Astrocyte of the hippocampus (primary cell): ENCODE measurements around the gene SOST.
A peak's percentile ranks its signal among the peaks of the same experiment; 100 is the strongest.

Experiments used
- DNase-seq: peaks from one replicate; pipeline ENCODE4 v3.0.0; 2011; ENCODE audit warnings: low read depth, low spot score

The SOST gene

GRCh38 chr17:43774304-43775250 lies 16.0 kb upstream of the SOST start:
- DNase-seq, result no peak

GRCh38 chr17:43772877-43773648 lies 14.5 kb upstream of the SOST start:
- DNase-seq, result no peak

DNA sequence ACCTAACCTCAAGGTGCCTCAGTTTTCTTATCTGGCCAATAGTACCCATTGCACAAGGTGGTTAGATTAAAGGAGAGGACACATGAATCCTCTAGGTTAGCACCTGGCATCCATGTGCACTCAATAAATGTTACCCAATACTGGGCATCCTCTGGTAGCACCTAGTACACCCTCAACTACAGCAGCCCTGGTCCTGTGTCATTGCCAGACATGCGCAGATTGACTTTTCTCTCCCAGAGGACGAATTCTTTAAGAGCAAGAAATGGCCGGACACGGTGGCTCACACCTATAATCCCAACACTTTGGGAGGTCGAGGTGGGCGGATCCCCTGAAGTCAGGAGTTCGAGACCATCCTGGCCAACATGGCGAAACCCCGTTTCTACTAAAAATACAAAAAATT lies 12.9 kb upstream of the SOST start:
- no peak for DNase-seq

- no peak for DNase-seq
Observed at GRCh38 chr17:43770957-43771356, 12.4 kb upstream of the SOST start.

- DNase-seq, result no peak
Observed at GRCh38 chr17:43769859-43770258, 11.3 kb upstream of the SOST start.

DNA sequence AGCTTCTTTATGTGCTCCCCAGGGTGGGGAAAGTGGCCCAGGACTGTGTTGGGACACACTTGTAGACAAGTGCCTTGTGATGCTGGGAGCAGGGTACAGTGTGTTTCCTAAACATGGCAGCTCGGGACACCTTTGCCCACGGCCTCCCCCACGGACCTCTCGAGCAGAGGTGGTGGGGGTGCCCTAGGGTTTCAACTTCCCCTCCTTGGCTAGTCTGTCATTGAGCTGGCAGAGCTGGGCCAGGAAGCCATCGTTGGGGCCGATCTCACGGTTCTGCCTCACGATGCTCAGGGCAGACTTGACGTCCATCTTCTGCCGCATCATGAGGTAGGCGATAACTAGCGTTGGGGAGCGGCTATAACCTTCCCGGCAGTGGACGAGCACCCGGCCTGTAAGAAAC lies 10.8 kb upstream of the SOST start:
- no peak for DNase-seq

GRCh38 chr17:43768943-43769342 lies 10.4 kb upstream of the SOST start:
- no peak for DNase-seq

- DNase-seq, result no peak
Observed at GRCh38 chr17:43768382-43768781, 9.8 kb upstream of the SOST start.

- DNase-seq, result no peak
Observed at GRCh38 chr17:43767713-43768059, 9.1 kb upstream of the SOST start.

DNA sequence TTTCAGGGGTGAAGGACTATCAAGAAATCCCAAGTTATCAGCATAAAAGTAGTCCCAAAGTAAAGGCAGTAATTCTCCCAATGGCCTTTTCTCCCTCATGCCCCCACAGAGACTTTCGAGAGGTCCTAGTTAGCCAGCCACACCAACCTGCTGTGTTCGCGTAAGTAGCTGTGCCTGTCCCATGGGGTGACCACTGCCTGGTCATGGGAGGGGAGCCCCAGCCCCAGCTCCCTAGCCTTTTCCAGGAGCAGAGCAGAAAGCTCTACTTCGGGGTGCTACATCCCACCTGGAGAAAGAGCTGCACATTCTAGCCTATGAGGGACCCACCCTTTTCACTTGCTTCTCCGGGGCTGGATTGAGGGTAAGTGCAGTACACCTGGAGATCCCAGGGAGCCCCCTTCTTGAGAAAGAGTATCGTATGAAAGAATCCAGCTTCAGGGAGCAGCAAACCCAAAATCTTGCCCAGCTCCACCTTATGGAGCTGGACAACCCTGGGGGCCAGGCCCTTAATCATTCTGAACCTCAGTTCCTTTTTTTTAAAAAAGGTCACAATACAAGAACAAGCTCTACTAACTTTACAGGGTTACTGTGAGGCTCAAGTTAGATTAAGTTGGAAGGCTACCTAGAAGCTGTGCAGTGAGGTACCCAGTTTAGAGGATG lies 8.6 kb upstream of the SOST start:
- DNase-seq, result no peak

DNA sequence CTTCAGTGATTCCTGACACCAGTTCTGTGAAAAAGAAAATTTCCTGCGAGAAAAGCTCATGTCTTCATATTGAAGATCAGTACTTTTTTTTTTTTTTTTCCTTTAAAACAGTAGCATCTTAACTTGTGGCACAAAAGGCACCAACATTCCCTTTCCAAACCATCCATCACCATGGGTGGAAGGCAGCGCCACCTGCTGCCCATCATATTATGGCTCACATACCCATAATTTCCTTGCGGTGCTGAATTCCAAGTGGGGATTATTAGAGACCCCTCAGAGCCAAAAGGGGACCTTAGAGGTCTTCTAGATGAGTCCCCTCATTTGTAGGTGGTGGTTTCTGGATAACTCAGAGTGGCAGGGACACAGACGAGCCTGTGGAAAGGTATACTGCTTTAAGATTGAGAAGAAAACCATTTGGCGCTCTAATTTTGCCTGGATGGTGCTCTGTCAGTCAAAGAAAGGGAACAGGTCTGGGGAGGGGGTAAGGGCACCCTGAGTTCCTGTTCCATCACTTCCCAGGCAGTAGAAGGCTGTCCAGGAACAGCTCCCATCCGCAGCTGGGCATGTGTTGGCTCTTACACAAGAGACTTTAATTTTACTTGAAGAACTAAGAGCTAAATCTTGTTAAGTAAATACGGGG lies 7.9 kb upstream of the SOST start:
- peak; percentile 71 for DNase-seq

DNA sequence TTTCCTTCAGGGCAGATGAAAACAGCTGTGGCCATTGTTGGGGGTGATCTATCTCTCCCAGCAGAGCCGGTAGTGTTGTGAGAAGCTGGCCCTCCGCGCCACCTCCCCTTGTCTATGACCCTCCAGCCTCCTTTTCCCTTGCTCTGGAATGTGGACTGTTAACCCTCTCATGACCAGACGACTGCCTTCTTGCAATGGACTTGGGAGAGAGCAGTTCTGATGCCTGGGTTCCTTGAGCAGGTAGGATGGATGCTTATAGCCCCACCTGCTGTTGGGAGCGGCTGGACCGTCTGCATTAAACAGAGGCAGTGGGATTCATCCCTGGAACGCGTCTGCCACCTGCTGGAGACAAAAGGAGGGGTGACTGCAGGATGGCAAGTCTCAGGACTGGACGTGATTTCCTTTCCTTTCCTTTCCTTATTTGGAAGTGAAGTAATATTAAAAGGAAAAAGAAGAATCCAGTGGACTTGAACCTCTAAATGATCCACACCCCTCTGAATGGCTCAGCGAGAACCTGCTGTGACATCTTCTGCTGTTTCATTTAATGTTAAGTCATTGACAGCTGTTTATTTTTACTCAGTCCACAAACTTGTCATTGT lies 1.8 kb upstream of the SOST start:
- DNase-seq, result peak; percentile 97

DNA sequence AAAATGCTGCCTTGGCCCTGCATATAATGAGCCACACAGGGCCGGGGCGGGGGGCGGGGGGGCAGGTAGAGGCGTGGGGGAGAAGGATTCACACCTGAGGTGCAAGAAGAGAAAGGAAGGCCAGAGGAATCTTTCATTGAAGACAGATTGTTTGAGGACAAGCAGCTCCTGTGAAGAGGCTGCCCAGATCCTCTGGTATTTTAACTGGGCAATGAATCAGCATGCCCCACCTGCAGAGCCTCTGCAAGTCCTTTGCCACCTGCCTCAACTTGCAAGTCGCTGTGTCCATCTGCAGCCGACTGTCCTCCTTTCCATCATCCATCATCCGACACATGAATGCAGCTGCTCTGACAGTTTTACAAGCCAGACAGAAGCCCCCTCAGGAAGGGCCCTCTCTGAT lies 1.2 kb upstream of the SOST start:
- DNase-seq, result no peak

- no peak for DNase-seq
Observed at GRCh38 chr17:43758086-43758485, 505 bp downstream of the SOST start.

DNA sequence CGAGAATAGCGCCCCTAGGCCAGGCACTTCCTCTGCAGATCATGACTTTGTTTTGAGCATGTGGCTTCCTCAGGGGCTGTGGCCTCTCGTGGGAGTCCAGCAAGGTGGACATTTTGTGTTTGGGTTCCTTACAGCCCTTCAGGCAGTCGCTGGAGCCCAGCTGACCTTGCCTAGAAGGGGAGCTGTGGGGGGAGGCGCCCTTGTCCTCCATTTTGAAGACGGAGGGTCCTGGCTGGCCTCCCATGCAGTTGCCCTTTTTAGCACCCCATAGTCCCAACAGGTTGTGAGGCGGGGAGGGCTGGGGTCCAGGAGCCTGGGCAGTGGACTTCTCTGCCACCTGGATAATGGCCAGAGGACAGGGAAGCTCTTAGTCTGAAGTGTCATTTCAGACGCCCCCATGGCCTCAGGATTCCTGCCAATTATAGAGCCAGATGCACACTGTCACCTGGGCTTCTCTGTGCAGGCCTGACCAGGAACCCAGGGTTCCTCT lies 1.4 kb downstream of the SOST start:
- DNase-seq, result no peak

- no peak for DNase-seq
Observed at GRCh38 chr17:43756201-43756600, 2.4 kb downstream of the SOST start.

GRCh38 chr17:43755389-43755875 lies 3.2 kb downstream of the SOST start:
- DNase-seq, result peak; percentile 73

DNA sequence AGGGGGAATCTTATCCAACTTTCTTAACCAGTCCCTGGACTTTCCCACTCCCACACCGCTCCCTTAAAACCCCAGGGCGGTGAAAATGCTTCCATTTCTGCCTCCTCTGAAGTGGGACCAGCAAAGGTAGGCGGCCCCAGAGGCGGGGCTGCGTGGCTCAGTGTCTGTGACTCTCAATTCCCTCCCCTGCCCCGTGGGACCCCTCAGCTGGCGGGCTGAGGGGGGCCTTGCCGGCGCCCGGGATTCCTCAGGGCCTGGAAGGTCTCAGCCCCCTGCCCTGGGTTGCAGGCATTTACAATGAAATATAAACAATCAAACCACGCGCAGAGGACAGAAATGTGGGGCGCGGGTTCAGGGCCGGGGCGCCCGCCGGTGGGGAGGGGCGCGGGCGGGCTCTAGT lies 3.6 kb downstream of the SOST start:
- DNase-seq, result no peak

GRCh38 chr17:43753493-43754129 lies 5.0 kb downstream of the SOST start:
- no peak for DNase-seq

- no peak for DNase-seq
Observed at GRCh38 chr17:43750153-43750552, 8.4 kb downstream of the SOST start.

DNA sequence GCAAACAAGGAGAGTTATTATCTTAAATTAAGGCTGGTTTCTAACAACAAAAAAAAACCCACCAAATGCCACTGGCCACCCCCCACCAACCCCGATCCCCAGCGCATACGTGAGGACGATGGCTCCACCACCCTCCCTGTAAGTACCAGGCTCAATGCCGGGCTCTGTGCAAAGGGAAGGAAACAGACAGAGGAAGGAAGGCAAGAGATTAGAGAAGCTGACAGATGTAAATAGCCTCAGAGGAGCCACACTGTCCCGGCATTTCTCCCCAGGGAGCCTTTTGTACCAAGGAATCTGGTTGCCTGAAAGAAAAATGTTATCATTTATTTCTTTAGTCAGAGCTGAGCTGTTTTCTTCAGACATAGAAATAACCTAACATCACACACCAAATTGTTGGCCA lies 13.1 kb downstream of the SOST start:
- DNase-seq, result no peak
